Measurements from ENCODE around the gene KCNQ2.

The KCNQ2 gene

DNA sequence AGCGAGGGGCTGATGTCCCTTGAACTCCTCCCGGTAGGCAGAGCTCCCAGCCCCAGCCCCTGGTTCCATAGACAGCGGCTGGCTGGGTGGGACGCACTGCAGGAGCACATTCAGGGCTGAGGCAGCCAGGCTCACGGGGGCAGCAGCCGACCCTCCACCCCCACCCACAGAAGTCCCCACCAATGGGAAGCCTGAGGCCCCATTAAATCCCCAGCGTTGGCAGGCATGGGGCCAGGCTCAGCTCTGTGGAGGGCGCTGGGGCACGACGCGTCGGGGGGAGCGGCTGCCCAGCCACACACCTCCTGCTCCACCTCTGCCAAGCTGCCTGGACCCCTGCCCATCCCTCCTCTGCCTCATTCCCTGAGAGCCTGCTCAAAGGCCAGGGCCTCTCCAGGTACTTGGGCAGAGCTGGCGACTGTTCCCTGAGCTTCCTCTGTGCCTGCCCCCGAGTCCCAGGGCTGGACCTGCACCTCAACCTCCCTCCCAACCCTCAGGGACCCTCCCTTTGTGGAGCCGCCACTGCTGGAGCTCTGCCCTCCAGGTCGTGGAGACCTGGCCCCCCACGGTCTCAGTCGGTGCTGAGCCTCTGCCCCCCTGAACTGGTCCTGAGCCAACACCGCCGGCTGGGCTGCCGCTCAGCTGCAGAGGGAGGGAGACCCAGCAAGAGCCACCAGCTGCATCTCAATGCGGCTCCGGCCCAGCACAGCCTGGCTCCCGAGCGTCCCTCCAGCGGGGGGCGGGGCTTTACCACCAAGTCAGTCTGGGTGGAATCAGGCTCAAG lies 120.5 kb downstream of the KCNQ2 start:
- peaks cover 8% of the 10 kb centered on the region; the same call in 1 of the 2 replicates for H3K9me3 ChIP-seq (ENCODE audit: insufficient read depth, low read length)
- peaks cover 3% of the 10 kb centered on the region for H3K36me3 ChIP-seq (ENCODE audit: insufficient read depth, insufficient read length, low read length)
- DNase-seq (ENCODE audit: low read depth, low spot score) = peak; percentile 63
- no peak for TF ChIP-seq ZNF274 (IDR thresholded peaks at IDR 0.05; ENCODE audit: low read depth, low read length)
- TF ChIP-seq SUZ12 (IDR thresholded peaks at IDR 0.05; ENCODE audit: extremely low read depth, insufficient read depth, insufficient read length) = no peak
- no peak for TF ChIP-seq YY1 (IDR thresholded peaks at IDR 0.05; ENCODE audit: insufficient read depth, insufficient read length)
- peak overlapping the region; percentile 72 for H3K9ac ChIP-seq (ENCODE audit: insufficient read length, low read depth)
- no peak overlapping the region for H3K4me3 ChIP-seq (ENCODE audit: insufficient read length, low read depth)
- H3K4me1 ChIP-seq (ENCODE audit: insufficient read depth, insufficient read length) = peaks cover 14% of the 10 kb centered on the region
- no peaks in the 10 kb centered on the region for H3K27me3 ChIP-seq (ENCODE audit: insufficient read depth, insufficient read length)

- Histone ChIP-seq H3K9ac (ENCODE audit: insufficient read length, low read depth) (no peak overlapping the region), H3K36me3 (ENCODE audit: insufficient read depth, insufficient read length, low read length) (peaks cover 3% of the 10 kb centered on the region), H3K27me3 (ENCODE audit: insufficient read depth, insufficient read length) (no peaks in the 10 kb centered on the region), H3K9me3 (ENCODE audit: insufficient read depth, low read length) (peaks cover 8% of the 10 kb centered on the region; the same call in 1 of the 2 replicates), H3K4me1 (ENCODE audit: insufficient read depth, insufficient read length) (peaks cover 14% of the 10 kb centered on the region), H3K4me3 (ENCODE audit: insufficient read length, low read depth) (no peak overlapping the region)
- DNase-seq (ENCODE audit: low read depth, low spot score) = no peak
- TF ChIP-seq SUZ12 (IDR thresholded peaks at IDR 0.05; ENCODE audit: extremely low read depth, insufficient read depth, insufficient read length) (no peak), YY1 (IDR thresholded peaks at IDR 0.05; ENCODE audit: insufficient read depth, insufficient read length) (no peak), ZNF274 (IDR thresholded peaks at IDR 0.05; ENCODE audit: low read depth, low read length) (no peak)
Measured at GRCh38 chr20:63351326-63351700, 121.1 kb downstream of the KCNQ2 start.

DNA sequence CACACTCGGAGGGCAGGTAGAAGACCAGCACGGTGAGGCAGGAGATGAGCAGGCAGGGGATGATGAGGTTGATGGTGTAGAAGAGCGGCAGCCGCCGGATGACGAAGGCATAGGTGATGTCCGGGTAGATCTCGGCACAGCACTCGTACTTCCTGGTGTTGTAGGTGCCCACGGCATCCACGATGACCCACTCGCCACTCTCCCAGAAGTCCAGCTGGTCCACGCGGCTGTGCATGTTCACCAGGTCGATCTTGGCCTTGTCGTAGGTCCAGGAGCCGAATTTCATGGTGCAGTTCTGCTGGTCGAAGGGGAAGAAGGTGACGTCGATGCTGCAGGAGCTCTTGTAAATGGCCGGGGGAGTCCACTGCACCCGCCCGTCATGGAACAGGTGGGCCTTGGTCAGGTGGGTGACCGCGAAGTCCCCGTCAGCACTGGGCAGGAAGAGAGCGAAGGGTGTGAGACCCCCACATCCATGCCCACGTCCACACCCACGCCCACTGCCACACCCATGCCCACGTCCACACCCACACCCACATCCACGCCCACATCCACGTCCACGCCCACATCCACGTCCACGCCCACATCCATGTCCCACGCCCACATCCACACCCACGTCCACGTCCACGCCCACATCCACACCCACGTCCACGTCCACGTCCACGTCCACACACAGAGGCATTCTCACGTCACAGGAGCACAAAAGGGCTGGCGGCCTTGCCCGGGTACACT lies 121.7 kb downstream of the KCNQ2 start:
- H3K36me3 ChIP-seq (ENCODE audit: insufficient read depth, insufficient read length, low read length) = peaks cover 3% of the 10 kb centered on the region
- no peak overlapping the region for H3K9ac ChIP-seq (ENCODE audit: insufficient read length, low read depth)
- H3K4me1 ChIP-seq (ENCODE audit: insufficient read depth, insufficient read length) = peaks cover 15% of the 10 kb centered on the region
- DNase-seq (ENCODE audit: low read depth, low spot score) = no peak
- no peaks in the 10 kb centered on the region for H3K27me3 ChIP-seq (ENCODE audit: insufficient read depth, insufficient read length)
- TF ChIP-seq YY1 (IDR thresholded peaks at IDR 0.05; ENCODE audit: insufficient read depth, insufficient read length) (no peak), ZNF274 (IDR thresholded peaks at IDR 0.05; ENCODE audit: low read depth, low read length) (no peak), SUZ12 (IDR thresholded peaks at IDR 0.05; ENCODE audit: extremely low read depth, insufficient read depth, insufficient read length) (no peak)
- no peak overlapping the region for H3K4me3 ChIP-seq (ENCODE audit: insufficient read length, low read depth)
- peaks cover 8% of the 10 kb centered on the region; the same call in 1 of the 2 replicates for H3K9me3 ChIP-seq (ENCODE audit: insufficient read depth, low read length)

All from NT2/D1 (cell line).